HFF-Myc (cell line): ENCODE results near the gene MYLK.

Experiments used
- DNase-seq: peaks from one replicate; pipeline ENCODE4 v3.0.0-alpha.2; 2011; ENCODE audit warnings: low read depth; ENCODE audit errors: extremely low read depth
- H3K4me3 ChIP-seq: replicated peaks from 2 replicates; pipeline ENCODE4 v1.5.1; 2011; ENCODE audit warnings: low read depth, mild to moderate bottlenecking, control low read depth, low read length
- CTCF ChIP-seq: IDR thresholded peaks from 2 replicates; pipeline ENCODE4 v1.5.1; 2012; ENCODE audit warnings: mild to moderate bottlenecking, low read depth, low read length, control low read depth; ENCODE audit errors: missing control alignments

Gene MYLK

GRCh38 chr3:123682781-123683504 is 201.2 kb downstream of the MYLK start:
- DNase-seq, result no peak
- no peak for TF ChIP-seq CTCF
- H3K4me3 ChIP-seq, result no peak overlapping the region

GRCh38 chr3:123682302-123682701 is 201.8 kb downstream of the MYLK start:
- DNase-seq, result no peak
- TF ChIP-seq CTCF, result no peak
- H3K4me3 ChIP-seq, result no peak overlapping the region

GRCh38 chr3:123679712-123680386 is 204.3 kb downstream of the MYLK start:
- no peak for DNase-seq
- TF ChIP-seq CTCF, result no peak
- H3K4me3 ChIP-seq, result no peak overlapping the region

- peak; percentile 49 for DNase-seq
- no peak overlapping the region for H3K4me3 ChIP-seq
- no peak for TF ChIP-seq CTCF
Measured at GRCh38 chr3:123678108-123678511, 206.0 kb downstream of the MYLK start.

GRCh38 chr3:123672429-123673146 is 211.5 kb downstream of the MYLK start:
- H3K4me3 ChIP-seq, result no peak overlapping the region
- DNase-seq, result no peak
- no peak for TF ChIP-seq CTCF

GRCh38 chr3:123670743-123671142 is 213.4 kb downstream of the MYLK start:
- DNase-seq, result no peak
- no peak overlapping the region for H3K4me3 ChIP-seq

More at GRCh38 chr3:123670743-123671142, 213.4 kb downstream of the MYLK start:
- TF ChIP-seq CTCF, result no peak
